GM12878 (cell line): ENCODE data around the gene IL22RA2. TPM values are rescaled to one million over a fixed set of nuclear protein-coding genes. Genes with fewer than 3 reads are reported as not detected.

Experiments used
- ATAC-seq: fragments of 200-7000 bp; cut with Tn5 transposase; 3 replicates; pipeline ENCODE4 v1.9.1; 2020; ENCODE audit warnings: mild to moderate bottlenecking, moderate library complexity
- BruUV-seq: library from RNA; stranded (reverse); fragments of 400-500 nt; replicated peaks from 2 replicates; lab custom pipeline; 2021; lab: Mats Ljungman, UMichigan
- CTCF ChIA-PET: fragments of 300-600 bp; sonication (Branson Sonifier 250); formaldehyde crosslinking; extraction: SDS; loops from one replicate; lab custom pipeline; 2021; ENCODE audit warnings: inconsistent platforms; lab: Yijun Ruan, JAX
- POLR2A ChIA-PET: fragments of 350-600 bp; formaldehyde crosslinking; extraction: SDS; loops from one replicate; lab custom pipeline; 2021; ENCODE audit warnings: inconsistent platforms; lab: Charles Lee
- RAD21 ChIA-PET: fragments of 300-600 bp; sonication (Branson Sonifier 250); formaldehyde crosslinking; loops from one replicate; lab custom pipeline; 2023; ENCODE audit warnings: antibody characterized with exemption; ENCODE audit not compliant: unreplicated experiment; lab: Charles Lee
- SMC1A ChIA-PET: fragments of 300-600 bp; sonication (Branson Sonifier 250); formaldehyde crosslinking; loops from one replicate; lab custom pipeline; 2023; ENCODE audit not compliant: unreplicated experiment, uncharacterized antibody; lab: Charles Lee
- DNase-seq: peaks from one replicate; pipeline ENCODE4 v3.0.0-alpha.2; 2011; ENCODE audit warnings: low read depth, low spot score
- FAIRE-seq: peaks from 3 replicates; lab custom pipeline; 2011; peaks lifted over from hg19 to GRCh38; lab: Jason Lieb, UNC
- H2AFZ ChIP-seq: 2 replicates; pipeline ENCODE4 v1.6.0; 2011; ENCODE audit warnings: low read depth, low read length, control low read depth; ENCODE audit not compliant: control insufficient read depth
- H3K27ac ChIP-seq: 2 replicates; pipeline ENCODE4 v1.5.1; 2011; ENCODE audit warnings: control low read depth; ENCODE audit not compliant: control insufficient read depth, insufficient read depth
- H3K27me3 ChIP-seq, 2 experiments: replicated peaks in 1 of 2; 2 replicates each; pipeline versions ENCODE4 v1.6.0 to v1.6.1; 2011; ENCODE audit warnings: low read length in 1 of 2; ENCODE audit not compliant: control insufficient read depth in 2 of 2, insufficient read depth in 2 of 2
- H3K36me3 ChIP-seq, 2 experiments: 2 replicates each; pipeline ENCODE4 v1.5.1; 2011; ENCODE audit warnings: low read length in 1 of 2; ENCODE audit not compliant: control insufficient read depth in 2 of 2, insufficient read depth in 2 of 2
- H3K4me1 ChIP-seq: 2 replicates; pipeline ENCODE4 v1.6.1; 2011; ENCODE audit warnings: mild to moderate bottlenecking, low read length, moderate library complexity, mixed read lengths; ENCODE audit not compliant: control insufficient read depth, insufficient read depth
- H3K4me2 ChIP-seq: 2 replicates; pipeline ENCODE4 v1.6.0; 2011; ENCODE audit warnings: control low read depth; ENCODE audit not compliant: control insufficient read depth, insufficient read depth
- H3K4me3 ChIP-seq: fragments of 200-600 bp; sonication (generic); 2 replicates; pipeline ENCODE4 v1.5.1; 2016
- H3K79me2 ChIP-seq: 2 replicates; pipeline ENCODE4 v1.6.0; 2011; ENCODE audit warnings: low read length; ENCODE audit not compliant: control insufficient read depth, insufficient read depth
- H3K9ac ChIP-seq: 2 replicates; pipeline ENCODE4 v1.8.0; 2011; ENCODE audit warnings: low read length, control low read depth, mixed read lengths; ENCODE audit not compliant: control insufficient read depth, insufficient read depth
- H3K9me3 ChIP-seq: replicated peaks from 3 replicates; pipeline ENCODE4 v1.5.1; 2011; ENCODE audit warnings: mild to moderate bottlenecking, low read length; ENCODE audit not compliant: control insufficient read depth, insufficient read depth
- H4K20me1 ChIP-seq: 2 replicates; pipeline ENCODE4 v1.6.0; 2011; ENCODE audit not compliant: control insufficient read depth, insufficient read depth
- CEBPB ChIP-seq, 2 experiments: fragments of 150-350 bp in 1 of 2; IDR thresholded peaks; 2 replicates each; pipeline ENCODE4 v1.6.1; 2012 to 2014; ENCODE audit warnings: low read depth in 2 of 2, low read length in 2 of 2, borderline replicate concordance in 1 of 2, inconsistent platforms in 1 of 2
- CREB1 ChIP-seq: IDR thresholded peaks from 2 replicates; pipeline ENCODE4 v1.6.1; 2012; ENCODE audit warnings: low read depth, mild to moderate bottlenecking, inconsistent platforms
- FOS ChIP-seq: IDR thresholded peaks from 3 replicates; pipeline ENCODE4 v1.6.1; 2011; ENCODE audit warnings: borderline replicate concordance; ENCODE audit not compliant: insufficient read length; ENCODE audit errors: extremely low read depth
- FOXM1 ChIP-seq: IDR thresholded peaks from 2 replicates; pipeline ENCODE4 v1.6.1; 2012; ENCODE audit warnings: low read depth, mild to moderate bottlenecking, inconsistent platforms, low read length, moderate library complexity
- MAX ChIP-seq: IDR thresholded peaks from 2 replicates; pipeline ENCODE4 v1.6.1; 2012; ENCODE audit warnings: low read depth, low read length, improper control_type of control experiment
- MLLT1 ChIP-seq: fragments of 450-650 bp; IDR thresholded peaks from 2 replicates; pipeline ENCODE4 v1.6.1; 2016; ENCODE audit warnings: mild to moderate bottlenecking
- RELB ChIP-seq: fragments of 450-650 bp; IDR thresholded peaks from 2 replicates; pipeline ENCODE4 v1.6.1; 2017; ENCODE audit warnings: low read depth, mild to moderate bottlenecking, moderate library complexity
- SMAD1 ChIP-seq: fragments of 450-650 bp; IDR thresholded peaks from 2 replicates; pipeline ENCODE4 v1.6.1; 2018; ENCODE audit warnings: mild to moderate bottlenecking, low read depth; ENCODE audit not compliant: partially characterized antibody
- SMARCA5 ChIP-seq: fragments of 450-650 bp; IDR thresholded peaks from 2 replicates; pipeline ENCODE4 v1.6.1; 2017; ENCODE audit warnings: mild to moderate bottlenecking
- SUZ12 ChIP-seq: fragments of 200-600 bp; sonication (generic); IDR thresholded peaks from one replicate; pipeline ENCODE4 v1.6.1; 2018; ENCODE audit warnings: antibody characterized with exemption, mild to moderate bottlenecking; ENCODE audit not compliant: unreplicated experiment
- ZBTB11 ChIP-seq: fragments of 450-650 bp; formaldehyde crosslinking; IDR thresholded peaks from 2 replicates; pipeline ENCODE4 v1.5.0; 2022; ENCODE audit warnings: mild to moderate bottlenecking, missing genetic modification characterization
- WGBS: methylation state at CpG from one replicate; pipeline ENCODE4 v1.1.6; 2016; ENCODE audit warnings: low lambda C conversion rate; ENCODE audit not compliant: insufficient replicate concordance, insufficient coverage; ENCODE audit errors: missing lambda C conversion rate; 5-methylcytosine and 5-hydroxymethylcytosine counted together
- in situ Hi-C: fragments of 300-500 bp; cut with MboI; formaldehyde crosslinking; loops from 9 replicates; pipeline ENCODE4 v1.14.3; 2018; ENCODE audit warnings: mixed read lengths
- intact Hi-C: fragments of 100-400 bp; cut with micrococcal nuclease; formaldehyde crosslinking; loops from one replicate; pipeline ENCODE4 v1.14.2; 2022; ENCODE audit not compliant: unreplicated experiment
- polyA plus RNA-seq, 11 experiments: library from polyadenylated mRNA; depleted of rRNA in 4 of 11; unstranded in 6 of 11; stranded (reverse) in 5 of 11; fragments of >200 nt; fragmentation: Nextera tagmentation in 4 of 11; fragmentation: Illumina TruSeq in 1 of 11; extraction: Ambion mirVana in 4 of 11; extraction: Trizol in 1 of 11; gene quantifications; 1 replicate in 1 of 11; 2 replicates in 10 of 11; pipeline versions ENCODE4 v1.2.1 to v1.2.3, GENCODE V29; 2011 to 2016; ENCODE audit warnings: inconsistent platforms in 2 of 11, missing spikeins in 2 of 11, low read depth in 1 of 11
- total RNA-seq, 4 experiments: library from RNA; depleted of rRNA in 3 of 4; stranded (reverse); fragments of >200 nt in 3 of 4; fragmentation: Illumina TruSeq in 1 of 4; extraction: Trizol in 1 of 4; gene quantifications; 2 replicates each; pipeline versions ENCODE4 v1.2.1 to v1.2.3, GENCODE V29; 2013 to 2021

IL22RA2 gene
- total and polyA plus RNA-seq, 10 of the 15 experiments (the other 5 are each of a cell fraction or from before 2014, with no cell fraction given): 0.05 to 0.22 (median 0.09) TPM; not detected in 3

GRCh38 chr6:137197684-137198645 is 24.5 kb upstream of the IL22RA2 start (continued):
- 0 out of 2 replicates have a peak, but pooled peaks have one; percentile 32 for TF ChIP-seq MLLT1

GRCh38 chr6:137193256-137194070 is 20.0 kb upstream of the IL22RA2 start:
- Histone ChIP-seq H4K20me1 (no peaks in the 10 kb centered on the region), H3K27me3 (no peaks in the 10 kb centered on the region), H3K79me2 (no peaks in the 10 kb centered on the region), H3K4me3 (no peak overlapping the region), H3K36me3 (peaks cover 2 to 9% of the 10 kb centered on the region in 2 experiments), H3K9me3 (peaks cover 5% of the 10 kb centered on the region), H2AFZ (no peak overlapping the region), H3K27ac (no peak overlapping the region), H3K4me1 (peaks cover 16% of the 10 kb centered on the region; the same call in 1 of the 2 replicates), H3K9ac (no peak overlapping the region), H3K4me2 (no peak overlapping the region)
- WGBS: 46% methylated on average over 5 of the region's 5 CpGs
- ChIA-PET SMC1A (interaction anchor here (0.7 to 1.4 kb wide), 6 partner anchors 10 to 104 kb away, joined by 3 to 6 read pairs (median 4); partner anchors contain the start of gene IL22RA2), RAD21 (no interaction called here), CTCF (interaction anchor here (1.2 kb wide), 1 partner anchor 28 kb away, joined by 4 read pairs; no protein-coding TSS in a partner anchor), POLR2A (interaction anchor here (0.7 to 1.1 kb wide), 2 partner anchors 21 to 274 kb away, joined by 3 to 4 read pairs; no protein-coding TSS in a partner anchor)
- DNase-seq (no peak), FAIRE-seq (no peak), ATAC-seq (no peak)
- intact Hi-C loops (no loop called here), in situ Hi-C loops (no loop called here)
- no TSS peak for BruUV-seq
- TF ChIP-seq RELB: no peak
- TF ChIP-seq SMARCA5: no peak
- TF ChIP-seq SMAD1: no peak
- no peak for TF ChIP-seq MAX
- TF ChIP-seq CREB1: no peak
- no peak for TF ChIP-seq ZBTB11 (CRISPR knock-in tag)
- no peak for TF ChIP-seq FOXM1
- TF ChIP-seq SUZ12: no peak
- TF ChIP-seq FOS: no peak
- no peak for TF ChIP-seq CEBPB (IDR thresholded peaks at IDR 0.05; ENCODE audit: borderline replicate concordance in 1 of 2, low read depth in 2 of 2, low read length in 2 of 2)
